Measurements from ENCODE around the gene EXOC6B. TPM values are rescaled to one million over a fixed set of nuclear protein-coding genes. Genes with fewer than 3 reads are reported as not detected.
A peak's percentile ranks its signal among the peaks of the same experiment; 100 is the strongest.

The EXOC6B gene
- total and polyA plus RNA-seq, 9 of the 15 experiments (the other 6 are each of a cell fraction or from before 2014, with no cell fraction given), result 0.28 to 4.2 (median 2.0) TPM

- TF ChIP-seq CEBPB (tag; IDR thresholded peaks at IDR 0.05), result 0 out of 2 replicates have a peak, but pooled peaks have one; percentile 31
- no peak for TF ChIP-seq ZNF316 (IDR thresholded peaks at IDR 0.05)
- TF ChIP-seq MEIS2 (IDR thresholded peaks at IDR 0.05; ENCODE audit: partially characterized antibody), result no peak
- TF ChIP-seq, protein P1, sequence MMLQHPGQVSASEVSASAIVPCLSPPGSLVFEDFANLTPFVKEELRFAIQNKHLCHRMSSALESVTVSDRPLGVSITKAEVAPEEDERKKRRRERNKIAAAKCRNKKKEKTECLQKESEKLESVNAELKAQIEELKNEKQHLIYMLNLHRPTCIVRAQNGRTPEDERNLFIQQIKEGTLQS (IDR thresholded peaks at IDR 0.05), result peak; percentile 62; the same call in 1 of the 2 replicates
- TF ChIP-seq, protein P1 (CRISPR knock-in tag; conservative IDR thresholded peaks at IDR 0.05), result no peak
- no peak for TF ChIP-seq HEY1 (CRISPR knock-in tag; IDR thresholded peaks at IDR 0.05; ENCODE audit: borderline replicate concordance)
- TF ChIP-seq ETV6 (IDR thresholded peaks at IDR 0.05; ENCODE audit: borderline replicate concordance in 1 of 2, low read depth in 2 of 2, low read length in 1 of 2), result no peak
- no peak for TF ChIP-seq ETV6 (CRISPR knock-in tag; IDR thresholded peaks at IDR 0.05; ENCODE audit: borderline replicate concordance)
- TF ChIP-seq KDM1A (IDR thresholded peaks at IDR 0.05), result no peak
- no peak for TF ChIP-seq CEBPG (CRISPR knock-in tag; IDR thresholded peaks at IDR 0.05)
- peak in 1 of 2 experiments; percentile 66; a peak in 2 of 4 replicates for TF ChIP-seq CEBPG (tag; conservative IDR thresholded peaks at IDR 0.05 in 1 of 2, IDR thresholded peaks at IDR 0.05 in 1 of 2)
- no peak for TF ChIP-seq ZBED1 (IDR thresholded peaks at IDR 0.05)
- TF ChIP-seq ZNF24 (IDR thresholded peaks at IDR 0.05), result no peak
These were observed 533.4 kb downstream of the EXOC6B start (continued) for GRCh38 chr2:72292433-72292832.

- FAIRE-seq (no peak), DNase-seq (ENCODE audit: extremely low read depth in 1 of 4, low spot score in 3 of 4) (no peak), ATAC-seq (no peak)
- 0% methylated on average over 4 of the region's 4 CpGs for WGBS (ENCODE audit: insufficient coverage, low coverage, missing lambda C conversion rate)
- Histone ChIP-seq H3K4me2 (ENCODE audit: insufficient read depth, low read length) (no peak overlapping the region), H3K36me3 (ENCODE audit: control insufficient read depth, insufficient read depth, low read length) (no peaks in the 10 kb centered on the region), H3K27me3 (ENCODE audit: control insufficient read depth in 2 of 2, insufficient read depth in 2 of 2, low read length in 2 of 2) (no peaks in the 10 kb centered on the region), H3K4me1 (replicated peaks in 1 of 2; ENCODE audit: control insufficient read depth in 2 of 2, insufficient read depth in 2 of 2, low read length in 2 of 2) (no peaks in the 10 kb centered on the region), H3K9ac (ENCODE audit: insufficient read depth in 1 of 2, low read depth in 2 of 2, low read length in 2 of 2) (no peak overlapping the region), H3K9me1 (ENCODE audit: control insufficient read depth, insufficient read depth, low read length) (no peaks in the 10 kb centered on the region), H4K20me1 (replicated peaks; ENCODE audit: control insufficient read depth, insufficient read depth, low read length) (no peaks in the 10 kb centered on the region), H2AFZ (ENCODE audit: low read depth, low read length) (no peak overlapping the region), H3K27ac (ENCODE audit: extremely low read depth, low read depth, low read length) (no peak overlapping the region), H3K9me3 (replicated peaks; ENCODE audit: control insufficient read depth, insufficient read depth, low read depth, low read length) (no peaks in the 10 kb centered on the region), H3K4me3 (no peak overlapping the region), H3K79me2 (ENCODE audit: control insufficient read depth, insufficient read depth, low read length) (no peaks in the 10 kb centered on the region)
- TF ChIP-seq ZKSCAN8 (CRISPR knock-in tag; IDR thresholded peaks at IDR 0.05), result no peak
- no peak for TF ChIP-seq ATF6 (CRISPR knock-in tag; IDR thresholded peaks at IDR 0.05)
- no peak for TF ChIP-seq GATA2 (CRISPR knock-in tag; IDR thresholded peaks at IDR 0.05)
- TF ChIP-seq CBFB (CRISPR knock-in tag; IDR thresholded peaks at IDR 0.05), result no peak
- no peak for TF ChIP-seq ZFP1 (CRISPR knock-in tag; IDR thresholded peaks at IDR 0.05)
- TF ChIP-seq, protein P2, sequence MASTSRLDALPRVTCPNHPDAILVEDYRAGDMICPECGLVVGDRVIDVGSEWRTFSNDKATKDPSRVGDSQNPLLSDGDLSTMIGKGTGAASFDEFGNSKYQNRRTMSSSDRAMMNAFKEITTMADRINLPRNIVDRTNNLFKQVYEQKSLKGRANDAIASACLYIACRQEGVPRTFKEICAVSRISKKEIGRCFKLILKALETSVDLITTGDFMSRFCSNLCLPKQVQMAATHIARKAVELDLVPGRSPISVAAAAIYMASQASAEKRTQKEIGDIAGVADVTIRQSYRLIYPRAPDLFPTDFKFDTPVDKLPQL (IDR thresholded peaks at IDR 0.05; ENCODE audit: extremely low read depth, insufficient read length), result no peak
- no peak for TF ChIP-seq SREBF2 (CRISPR knock-in tag; IDR thresholded peaks at IDR 0.05)
- no TSS peak for BruUV-seq (replicated peaks)
- POLR2A ChIA-PET, result interaction anchor here (0.7 kb wide), 1 partner anchor 437 kb away, joined by 3 read pairs; no protein-coding TSS in a partner anchor
- CTCF ChIA-PET (ENCODE audit: low intra/inter-chr PET ratio), result no interaction called here
- in situ Hi-C loops (cut with MboI) (no loop called here), intact Hi-C loops (cut with micrococcal nuclease) (no loop called here)
These were observed 534.8 kb downstream of the EXOC6B start for GRCh38 chr2:72291059-72291458.

Data from K562 (cell line).